ENCODE data around the gene SIRT2.
"Not testable (repeated sequence)": the region's sequence is repeated elsewhere in the genome, so short reads cannot be mapped to it uniquely, and the experiment has no call there.

Gene SIRT2

DNA sequence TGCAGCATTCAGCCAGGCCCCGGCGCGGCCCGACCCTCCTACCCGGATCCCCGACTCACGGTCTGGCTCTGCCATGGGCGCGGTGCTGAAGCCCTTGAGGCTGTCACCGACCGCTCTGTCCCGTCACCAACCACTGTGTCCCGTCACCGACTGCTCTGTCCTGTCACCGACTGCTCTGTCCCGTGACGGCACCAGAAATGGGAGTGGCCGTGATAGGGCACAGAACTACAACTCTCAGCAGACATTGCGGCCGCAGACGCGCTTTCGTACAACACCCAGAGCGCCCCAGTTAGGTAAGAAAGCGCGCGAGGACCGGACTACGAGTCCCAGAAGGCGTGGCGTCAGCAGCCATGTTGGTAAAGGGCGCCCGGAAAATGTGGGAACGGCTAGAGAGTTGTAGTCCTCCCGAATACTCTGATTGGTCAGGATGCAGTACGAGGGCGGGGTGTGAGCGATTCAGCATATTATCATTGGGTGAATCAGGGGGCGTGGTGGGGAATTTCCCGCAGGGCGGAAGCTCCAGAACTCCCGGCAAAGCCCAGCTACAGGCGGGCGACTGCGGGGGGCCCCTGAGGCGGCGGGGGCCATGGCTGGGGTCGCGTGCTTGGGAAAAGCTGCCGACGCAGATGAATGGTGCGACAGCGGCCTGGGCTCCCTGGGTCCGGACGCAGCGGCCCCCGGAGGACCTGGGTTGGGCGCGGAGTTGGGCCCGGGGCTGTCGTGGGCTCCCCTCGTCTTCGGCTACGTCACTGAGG lies at the start of gene SIRT2, which contains the start of gene NFKBIB:
Gene SIRT2, minus strand, starts transcription at position 172 of the 755 bp plus-strand sequence. Its CDS starts 97 bp downstream, at position 75.
Gene NFKBIB, plus strand, starts transcription at position 523 of the 755 bp plus-strand sequence. Its CDS starts 64 bp downstream, at position 587.
- H3K27ac ChIP-seq (ENCODE audit: low read depth, low read length): peak within 1 kb of the TSS; percentile 58; the same call in 1 of the 2 replicates
- peak within 1 kb of the TSS; percentile 62 for H3K9ac ChIP-seq (ENCODE audit: low read length)
- no peaks in the 10 kb centered on the region for H3K9me3 ChIP-seq (ENCODE audit: control insufficient read depth, insufficient read depth, low read depth, low read length)
- H3K27me3 ChIP-seq (ENCODE audit: control insufficient read depth, insufficient read depth, low read length): peaks cover 14% of the 10 kb centered on the region
- peaks cover 4% of the 10 kb centered on the region; the same call in 1 of the 2 replicates for H3K4me1 ChIP-seq (ENCODE audit: control insufficient read depth, insufficient read depth, low read length)
- H3K36me3 ChIP-seq (ENCODE audit: control insufficient read depth, insufficient read depth, low read length): peaks cover 4% of the 10 kb centered on the region
- H3K4me3 ChIP-seq (ENCODE audit: low read depth, low read length): peak within 1 kb of the TSS; percentile 68

DNA sequence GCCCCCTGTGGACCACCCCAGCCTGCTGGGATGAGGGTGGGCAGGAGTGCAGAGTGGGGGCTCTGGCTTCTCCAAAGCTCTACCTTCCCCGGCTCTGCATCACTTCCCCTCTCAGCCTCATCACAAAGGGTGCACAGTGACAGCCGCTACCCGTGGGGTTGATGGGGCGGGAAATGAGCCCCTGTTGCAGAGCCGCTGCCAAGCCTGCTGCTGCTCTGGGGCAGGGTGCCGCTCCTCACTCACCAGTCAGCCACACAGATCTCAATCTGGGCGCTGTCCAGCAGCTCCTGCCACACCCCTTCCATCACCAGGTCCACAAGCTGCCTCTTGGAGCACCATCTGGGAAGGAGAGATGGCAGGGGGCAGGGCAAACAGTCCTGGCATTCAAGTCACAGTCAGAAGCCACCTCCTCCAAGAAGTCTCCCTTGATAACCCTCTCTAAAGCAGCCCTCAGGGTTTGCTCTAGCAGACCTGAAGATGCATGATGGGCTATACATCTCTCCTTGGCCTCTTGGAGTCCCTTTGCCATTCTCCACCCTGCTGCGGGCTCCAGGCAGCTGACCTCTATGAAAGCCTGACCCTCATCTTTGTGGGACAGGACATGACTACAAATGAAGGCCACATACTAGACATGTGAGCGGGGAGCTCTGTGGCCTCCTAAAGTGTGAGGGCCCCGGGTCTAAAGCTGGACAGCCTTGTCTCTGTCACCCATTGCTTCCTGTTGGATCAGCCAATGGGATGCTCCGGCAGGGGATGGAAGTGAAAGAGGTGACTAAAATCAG lies 47.0 kb upstream of the SIRT2 start:
- Histone ChIP-seq H3K4me1 (ENCODE audit: control insufficient read depth, insufficient read depth, low read length) (no peaks in the 10 kb centered on the region), H3K36me3 (ENCODE audit: control insufficient read depth, insufficient read depth, low read length) (peaks cover 7% of the 10 kb centered on the region), H3K27ac (ENCODE audit: low read depth, low read length) (no peak overlapping the region), H3K27me3 (ENCODE audit: control insufficient read depth, insufficient read depth, low read length) (no peaks in the 10 kb centered on the region), H3K9me3 (ENCODE audit: control insufficient read depth, insufficient read depth, low read depth, low read length) (no peaks in the 10 kb centered on the region), H3K9ac (ENCODE audit: low read length) (no peak overlapping the region), H3K4me3 (ENCODE audit: low read depth, low read length) (no peak overlapping the region)

DNA sequence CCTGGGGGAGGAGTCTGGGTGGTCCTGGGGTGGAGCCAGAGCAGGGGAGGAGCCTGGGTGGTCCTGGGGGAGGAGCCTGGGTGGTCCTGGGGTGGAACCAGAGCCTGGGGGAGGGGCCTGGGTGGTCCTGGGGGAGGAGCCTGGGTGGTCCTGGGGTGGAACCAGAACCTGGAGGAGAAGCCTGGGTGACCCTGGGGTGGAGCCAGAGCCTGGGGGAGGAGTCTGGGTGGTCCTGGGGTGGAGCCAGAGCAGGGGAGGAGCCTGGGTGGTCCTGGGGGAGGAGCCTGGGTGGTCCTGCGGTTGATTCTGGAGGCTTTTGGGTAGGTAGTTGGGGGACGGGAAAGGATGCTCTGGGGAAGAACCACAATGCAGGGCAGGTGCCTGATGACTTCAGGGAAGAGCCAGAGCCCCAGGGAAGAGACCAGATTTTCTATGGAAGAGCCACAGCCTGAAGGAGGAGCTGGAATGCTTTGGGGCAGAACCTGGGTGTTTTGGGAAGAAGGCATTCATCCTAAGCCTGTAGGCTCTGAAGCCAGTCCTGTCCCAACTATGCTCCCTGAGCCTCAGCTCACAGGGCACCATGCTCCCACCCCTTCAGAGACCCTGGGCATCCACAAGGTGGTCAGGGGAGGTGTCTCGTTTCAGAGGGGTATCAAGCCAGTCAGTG lies 46.3 kb upstream of the SIRT2 start:
- Histone ChIP-seq H3K27ac (ENCODE audit: low read depth, low read length) (no peak overlapping the region), H3K9ac (ENCODE audit: low read length) (no peak overlapping the region), H3K4me1 (ENCODE audit: control insufficient read depth, insufficient read depth, low read length) (no peaks in the 10 kb centered on the region), H3K9me3 (ENCODE audit: control insufficient read depth, insufficient read depth, low read depth, low read length) (no peaks in the 10 kb centered on the region), H3K27me3 (ENCODE audit: control insufficient read depth, insufficient read depth, low read length) (no peaks in the 10 kb centered on the region), H3K36me3 (ENCODE audit: control insufficient read depth, insufficient read depth, low read length) (peaks cover 7% of the 10 kb centered on the region), H3K4me3 (ENCODE audit: low read depth, low read length) (no peak overlapping the region)

GRCh38 chr19:38944981-38945506 lies 45.6 kb upstream of the SIRT2 start:
- no peak overlapping the region for H3K9ac ChIP-seq (ENCODE audit: low read length)
- no peaks in the 10 kb centered on the region for H3K9me3 ChIP-seq (ENCODE audit: control insufficient read depth, insufficient read depth, low read depth, low read length)
- H3K36me3 ChIP-seq (ENCODE audit: control insufficient read depth, insufficient read depth, low read length): peaks cover 7% of the 10 kb centered on the region
- H3K4me3 ChIP-seq (ENCODE audit: low read depth, low read length): no peak overlapping the region
- no peak overlapping the region for H3K27ac ChIP-seq (ENCODE audit: low read depth, low read length)
- no peaks in the 10 kb centered on the region for H3K4me1 ChIP-seq (ENCODE audit: control insufficient read depth, insufficient read depth, low read length)
- H3K27me3 ChIP-seq (ENCODE audit: control insufficient read depth, insufficient read depth, low read length): no peaks in the 10 kb centered on the region

DNA sequence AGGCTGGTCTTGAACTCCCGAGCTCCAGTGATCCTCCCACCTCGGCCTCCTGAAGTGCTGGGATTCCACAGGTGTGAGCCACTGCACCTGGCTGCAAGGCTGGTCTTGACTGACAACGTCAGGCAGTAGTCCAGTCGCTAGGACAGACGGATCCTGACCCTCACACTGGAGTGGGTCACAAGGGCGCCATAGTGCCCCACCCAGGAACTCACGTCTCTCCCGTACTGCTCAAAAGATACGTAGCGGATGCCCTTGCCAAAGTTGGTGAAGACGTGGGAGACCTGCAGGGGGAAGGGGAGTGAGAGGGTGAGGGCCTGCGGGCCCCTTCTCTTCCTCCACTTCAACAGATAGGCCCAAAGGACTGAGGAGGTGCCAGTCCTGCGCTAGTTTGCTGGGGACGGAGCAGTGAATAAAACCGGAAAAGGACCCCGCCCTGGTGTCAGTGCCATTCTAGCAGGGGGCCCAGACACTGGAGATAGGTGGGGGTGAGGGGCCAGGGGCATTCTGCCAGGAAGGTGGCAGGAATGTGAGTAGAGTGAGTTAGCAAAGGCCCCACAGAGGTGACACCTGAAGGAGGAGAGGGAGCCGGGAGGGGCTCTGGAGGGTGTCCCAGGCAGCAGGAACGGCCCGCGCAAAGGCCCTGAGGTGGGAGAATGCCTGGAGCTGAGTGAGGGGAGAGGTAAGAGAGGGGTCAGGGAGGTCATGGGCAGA lies 43.2 kb upstream of the SIRT2 start:
- H3K36me3 ChIP-seq (ENCODE audit: control insufficient read depth, insufficient read depth, low read length): peaks cover 7% of the 10 kb centered on the region
- no peaks in the 10 kb centered on the region for H3K27me3 ChIP-seq (ENCODE audit: control insufficient read depth, insufficient read depth, low read length)
- no peak overlapping the region for H3K27ac ChIP-seq (ENCODE audit: low read depth, low read length)
- H3K9me3 ChIP-seq (ENCODE audit: control insufficient read depth, insufficient read depth, low read depth, low read length): no peaks in the 10 kb centered on the region
- no peak overlapping the region for H3K9ac ChIP-seq (ENCODE audit: low read length)
- no peaks in the 10 kb centered on the region for H3K4me1 ChIP-seq (ENCODE audit: control insufficient read depth, insufficient read depth, low read length)
- H3K4me3 ChIP-seq (ENCODE audit: low read depth, low read length): no peak overlapping the region

GRCh38 chr19:38941979-38942378 lies 42.6 kb upstream of the SIRT2 start:
- H3K27ac ChIP-seq (ENCODE audit: low read depth, low read length): no peak overlapping the region
- H3K4me3 ChIP-seq (ENCODE audit: low read depth, low read length): no peak overlapping the region

DNA sequence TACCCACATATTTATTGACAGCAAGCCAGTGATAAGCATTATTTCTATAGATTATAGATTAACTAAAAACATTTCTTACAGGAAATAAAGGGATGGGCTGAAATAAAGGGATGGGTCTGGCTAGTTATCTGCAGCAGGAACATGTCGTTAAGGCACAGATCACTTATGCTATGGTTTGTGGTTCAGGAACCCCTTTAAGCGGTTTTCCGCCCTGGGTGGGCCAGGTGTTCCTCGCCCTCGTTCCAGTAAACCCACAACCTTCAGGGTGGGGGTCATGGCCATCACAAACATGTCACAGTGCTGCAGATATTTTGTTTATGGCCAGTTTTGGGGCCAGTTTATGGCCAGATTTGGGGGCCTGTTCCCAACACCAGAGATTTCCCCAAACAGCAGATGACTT lies 42.0 kb upstream of the SIRT2 start:
- H3K4me1 ChIP-seq (ENCODE audit: control insufficient read depth, insufficient read depth, low read length); H3K9ac ChIP-seq (ENCODE audit: low read length); H3K4me3 ChIP-seq (ENCODE audit: low read depth, low read length); H3K36me3 ChIP-seq (ENCODE audit: control insufficient read depth, insufficient read depth, low read length); H3K9me3 ChIP-seq (ENCODE audit: control insufficient read depth, insufficient read depth, low read depth, low read length); H3K27ac ChIP-seq (ENCODE audit: low read depth, low read length); H3K27me3 ChIP-seq (ENCODE audit: control insufficient read depth, insufficient read depth, low read length): not testable (repeated sequence)

More at GRCh38 chr19:38941979-38942378, 42.6 kb upstream of the SIRT2 start:
- H3K36me3 ChIP-seq (ENCODE audit: control insufficient read depth, insufficient read depth, low read length): peaks cover 7% of the 10 kb centered on the region
- H3K9ac ChIP-seq (ENCODE audit: low read length): no peak overlapping the region
- H3K27me3 ChIP-seq (ENCODE audit: control insufficient read depth, insufficient read depth, low read length): no peaks in the 10 kb centered on the region
- no peaks in the 10 kb centered on the region for H3K9me3 ChIP-seq (ENCODE audit: control insufficient read depth, insufficient read depth, low read depth, low read length)
- no peaks in the 10 kb centered on the region for H3K4me1 ChIP-seq (ENCODE audit: control insufficient read depth, insufficient read depth, low read length)

DNA sequence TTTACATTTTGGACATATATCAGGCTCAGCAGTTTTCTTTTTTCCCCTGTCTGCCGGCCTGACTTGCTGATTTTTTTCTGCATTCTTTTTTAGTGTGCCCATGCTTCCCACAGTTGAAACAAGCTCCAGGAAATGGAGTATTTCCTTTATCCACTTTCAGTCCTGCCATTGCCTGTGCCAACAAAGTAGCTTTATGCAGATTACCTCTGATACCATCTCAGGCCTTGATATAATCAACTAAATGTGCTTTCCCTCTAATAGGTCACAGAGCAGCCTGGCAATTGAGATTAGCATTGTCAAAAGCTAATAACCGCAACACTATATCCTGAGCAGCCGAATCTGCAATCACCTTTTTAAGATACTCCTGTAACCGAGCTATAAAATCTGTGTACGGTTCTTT lies 40.5 kb upstream of the SIRT2 start:
- Histone ChIP-seq H3K9ac (ENCODE audit: low read length) (no peak overlapping the region), H3K27ac (ENCODE audit: low read depth, low read length) (no peak overlapping the region)

GRCh38 chr19:38933544-38933943 lies 34.1 kb upstream of the SIRT2 start:
- no peaks in the 10 kb centered on the region for H3K27me3 ChIP-seq (ENCODE audit: control insufficient read depth, insufficient read depth, low read length)
- no peak overlapping the region for H3K4me3 ChIP-seq (ENCODE audit: low read depth, low read length)
- peaks cover 28% of the 10 kb centered on the region for H3K36me3 ChIP-seq (ENCODE audit: control insufficient read depth, insufficient read depth, low read length)
- H3K9ac ChIP-seq (ENCODE audit: low read length): no peak overlapping the region
- H3K27ac ChIP-seq (ENCODE audit: low read depth, low read length): no peak overlapping the region
- H3K9me3 ChIP-seq (ENCODE audit: control insufficient read depth, insufficient read depth, low read depth, low read length): peaks cover 24% of the 10 kb centered on the region
- 0 out of 2 replicates have a peak, but pooled peaks cover 7% of the 10 kb centered on the region for H3K4me1 ChIP-seq (ENCODE audit: control insufficient read depth, insufficient read depth, low read length)

More for the DNA sequence above, 40.5 kb upstream of the SIRT2 start:
- peaks cover 11% of the 10 kb centered on the region for H3K9me3 ChIP-seq (ENCODE audit: control insufficient read depth, insufficient read depth, low read depth, low read length)
- H3K27me3 ChIP-seq (ENCODE audit: control insufficient read depth, insufficient read depth, low read length): no peaks in the 10 kb centered on the region
- no peaks in the 10 kb centered on the region for H3K4me1 ChIP-seq (ENCODE audit: control insufficient read depth, insufficient read depth, low read length)
- H3K36me3 ChIP-seq (ENCODE audit: control insufficient read depth, insufficient read depth, low read length): peaks cover 7% of the 10 kb centered on the region
- H3K4me3 ChIP-seq (ENCODE audit: low read depth, low read length): no peak overlapping the region

- H3K9ac ChIP-seq (ENCODE audit: low read length): no peak overlapping the region
- H3K27me3 ChIP-seq (ENCODE audit: control insufficient read depth, insufficient read depth, low read length): no peaks in the 10 kb centered on the region
- H3K27ac ChIP-seq (ENCODE audit: low read depth, low read length): no peak overlapping the region
- peaks cover 32% of the 10 kb centered on the region for H3K36me3 ChIP-seq (ENCODE audit: control insufficient read depth, insufficient read depth, low read length)
- peaks cover 24% of the 10 kb centered on the region for H3K9me3 ChIP-seq (ENCODE audit: control insufficient read depth, insufficient read depth, low read depth, low read length)
- 0 out of 2 replicates have a peak, but pooled peaks cover 7% of the 10 kb centered on the region for H3K4me1 ChIP-seq (ENCODE audit: control insufficient read depth, insufficient read depth, low read length)
- no peak overlapping the region for H3K4me3 ChIP-seq (ENCODE audit: low read depth, low read length)
Measured at GRCh38 chr19:38932425-38933179, 33.2 kb upstream of the SIRT2 start.

All from HUES6 (cell line).